VCaP (cell line): ENCODE data around the gene DNAH3.
"Not testable (repeated sequence)": the region's sequence is repeated elsewhere in the genome, so short reads cannot be mapped to it uniquely, and the experiment has no call there.

Experiments
- H3K27ac ChIP-seq: fragments of 450-650 bp; 2 replicates; pipeline ENCODE4 v1.5.1; 2017
- CTCF ChIP-seq: fragments of 450-650 bp; conservative IDR thresholded peaks from 2 replicates; pipeline ENCODE4 v1.5.1; 2017; ENCODE audit warnings: mild to moderate bottlenecking, moderate library complexity

The DNAH3 gene

GRCh38 chr16:21179983-21180365, 29.3 kb upstream of the DNAH3 start:
- no peak for TF ChIP-seq CTCF

GRCh38 chr16:21179126-21179982, 28.7 kb upstream of the DNAH3 start:
- no peak overlapping the region for H3K27ac ChIP-seq
- no peak for TF ChIP-seq CTCF

More at GRCh38 chr16:21179983-21180365, 29.3 kb upstream of the DNAH3 start:
- no peak overlapping the region for H3K27ac ChIP-seq

GRCh38 chr16:21175397-21175796, 24.8 kb upstream of the DNAH3 start:
- TF ChIP-seq CTCF: no peak

GRCh38 chr16:21172650-21173049, 22.0 kb upstream of the DNAH3 start:
- no peak overlapping the region for H3K27ac ChIP-seq
- no peak for TF ChIP-seq CTCF

More at GRCh38 chr16:21175397-21175796, 24.8 kb upstream of the DNAH3 start:
- H3K27ac ChIP-seq: peak overlapping the region; percentile 44

- not testable (repeated sequence) for H3K27ac ChIP-seq
These were observed 19.5 kb upstream of the DNAH3 start for GRCh38 chr16:21170116-21170515.

- no peak overlapping the region for H3K27ac ChIP-seq
- TF ChIP-seq CTCF: no peak
These were observed 18.8 kb upstream of the DNAH3 start for GRCh38 chr16:21169249-21169981.

- H3K27ac ChIP-seq: no peak overlapping the region
- no peak for TF ChIP-seq CTCF
These were observed 17.4 kb upstream of the DNAH3 start for GRCh38 chr16:21167929-21168602.
